ENCODE data around the gene HNMT. TPM values are rescaled to one million over a fixed set of nuclear protein-coding genes. Genes with fewer than 3 reads are reported as not detected.
"Not testable (repeated sequence)": the region's sequence is repeated elsewhere in the genome, so short reads cannot be mapped to it uniquely, and the experiment has no call there.

Gene HNMT
- polyA plus RNA-seq, 1 donor (not counting 4 experiments of a cell fraction or from before 2014, with no cell fraction given): 7.4 TPM

GRCh38 chr2:138042311-138042710 lies 78.0 kb downstream of the HNMT start:
- Histone ChIP-seq H3K4me2 (ENCODE audit: control insufficient read depth, extremely low read depth, insufficient read depth, low read depth, low read length) (no peak overlapping the region), H2AFZ (ENCODE audit: control insufficient read depth, low read length) (no peak overlapping the region), H3K79me2 (ENCODE audit: control insufficient read depth, insufficient read depth, low read length) (no peaks in the 10 kb centered on the region), H3K4me1 (ENCODE audit: control insufficient read depth, extremely low read depth, insufficient read depth, low read length) (no peaks in the 10 kb centered on the region), H3K4me3 (ENCODE audit: control insufficient read depth in 2 of 3, extremely low read depth in 1 of 3, insufficient read depth in 2 of 3, low read depth in 1 of 3, low read length in 3 of 3) (no peak overlapping the region), H3K9me1 (ENCODE audit: control insufficient read depth, extremely low read depth, insufficient read depth, low read length) (no peaks in the 10 kb centered on the region), H3K27ac (ENCODE audit: control insufficient read depth, insufficient read depth, low read length) (no peak overlapping the region), H3K9me3 (ENCODE audit: control insufficient read depth, low read depth, low read length) (no peaks in the 10 kb centered on the region), H3K36me3 (ENCODE audit: control insufficient read depth in 2 of 2, extremely low read depth in 1 of 2, insufficient read depth in 2 of 2, low read length in 2 of 2) (no peaks in the 10 kb centered on the region), H4K20me1 (ENCODE audit: control insufficient read depth, extremely low read depth, insufficient read depth, low read length) (no peaks in the 10 kb centered on the region), H3K27me3 (ENCODE audit: control insufficient read depth, extremely low read depth, insufficient read depth, low read length) (no peaks in the 10 kb centered on the region), H3K9ac (ENCODE audit: control insufficient read depth, extremely low read depth, insufficient read depth, low read length) (no peak overlapping the region)
- no peak for FAIRE-seq
- dilution Hi-C loops (cut with MboI; ENCODE audit: extremely low pct_ligation_motif_present, low sequenced_read_pairs): no loop called here
- TF ChIP-seq, protein P1, sequence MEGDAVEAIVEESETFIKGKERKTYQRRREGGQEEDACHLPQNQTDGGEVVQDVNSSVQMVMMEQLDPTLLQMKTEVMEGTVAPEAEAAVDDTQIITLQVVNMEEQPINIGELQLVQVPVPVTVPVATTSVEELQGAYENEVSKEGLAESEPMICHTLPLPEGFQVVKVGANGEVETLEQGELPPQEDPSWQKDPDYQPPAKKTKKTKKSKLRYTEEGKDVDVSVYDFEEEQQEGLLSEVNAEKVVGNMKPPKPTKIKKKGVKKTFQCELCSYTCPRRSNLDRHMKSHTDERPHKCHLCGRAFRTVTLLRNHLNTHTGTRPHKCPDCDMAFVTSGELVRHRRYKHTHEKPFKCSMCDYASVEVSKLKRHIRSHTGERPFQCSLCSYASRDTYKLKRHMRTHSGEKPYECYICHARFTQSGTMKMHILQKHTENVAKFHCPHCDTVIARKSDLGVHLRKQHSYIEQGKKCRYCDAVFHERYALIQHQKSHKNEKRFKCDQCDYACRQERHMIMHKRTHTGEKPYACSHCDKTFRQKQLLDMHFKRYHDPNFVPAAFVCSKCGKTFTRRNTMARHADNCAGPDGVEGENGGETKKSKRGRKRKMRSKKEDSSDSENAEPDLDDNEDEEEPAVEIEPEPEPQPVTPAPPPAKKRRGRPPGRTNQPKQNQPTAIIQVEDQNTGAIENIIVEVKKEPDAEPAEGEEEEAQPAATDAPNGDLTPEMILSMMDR (optimal IDR thresholded peaks at IDR 0.05 in 1 of 3, IDR thresholded peaks at IDR 0.05 in 1 of 3, conservative IDR thresholded peaks at IDR 0.05 in 1 of 3; ENCODE audit: extremely low read depth in 1 of 3, insufficient read depth in 2 of 3, low read length in 3 of 3): no peak
- TF ChIP-seq EZH2 (IDR thresholded peaks at IDR 0.05; ENCODE audit: low read length): no peak
- DNase-seq (ENCODE audit: low read depth, low spot score): no peak

DNA sequence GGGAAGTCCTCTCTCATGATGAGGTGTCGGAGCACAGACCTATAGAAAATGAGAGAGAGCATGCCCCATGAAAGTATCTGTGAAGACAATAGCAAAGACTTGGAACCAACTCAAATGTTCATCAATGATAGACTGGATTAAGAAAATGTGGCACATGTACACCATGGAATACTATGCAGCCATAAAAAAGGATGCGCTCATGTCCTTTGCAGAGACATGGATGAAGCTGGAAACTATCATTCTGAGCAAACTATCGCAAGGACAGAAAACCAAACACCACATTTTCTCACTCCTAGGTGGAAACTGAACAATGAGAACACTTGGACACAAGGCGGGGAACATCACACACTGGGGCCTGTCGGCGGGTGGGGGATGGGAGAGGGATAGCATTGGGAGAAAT lies 79.3 kb downstream of the HNMT start:
- dilution Hi-C loops (cut with MboI; ENCODE audit: extremely low pct_ligation_motif_present, low sequenced_read_pairs): not testable (repeated sequence)

DNA sequence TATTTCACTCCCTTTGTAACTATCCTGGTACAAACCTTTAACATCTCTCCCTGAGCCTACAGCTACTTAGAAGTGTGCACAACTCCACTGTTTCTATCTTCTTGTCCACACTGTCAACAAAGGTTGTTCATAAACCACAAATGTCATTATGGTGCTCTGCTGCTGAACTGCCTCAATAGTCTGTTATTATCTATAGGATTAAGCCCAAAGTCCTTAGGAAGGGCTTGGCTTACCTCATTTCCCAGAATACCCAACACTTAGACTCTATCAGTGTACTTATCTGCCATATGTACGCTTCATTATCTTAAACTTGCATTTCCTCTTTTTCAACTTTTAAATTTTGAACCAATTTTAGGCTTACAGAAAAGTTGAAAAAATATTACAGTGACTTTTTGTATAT lies 94.2 kb downstream of the HNMT start:
- Histone ChIP-seq H2AFZ (ENCODE audit: control insufficient read depth, low read length) (no peak overlapping the region), H3K9me3 (ENCODE audit: control insufficient read depth, low read depth, low read length) (no peaks in the 10 kb centered on the region), H3K27me3 (ENCODE audit: control insufficient read depth, extremely low read depth, insufficient read depth, low read length) (no peaks in the 10 kb centered on the region), H3K9ac (ENCODE audit: control insufficient read depth, extremely low read depth, insufficient read depth, low read length) (no peak overlapping the region), H3K79me2 (ENCODE audit: control insufficient read depth, insufficient read depth, low read length) (no peaks in the 10 kb centered on the region), H3K9me1 (ENCODE audit: control insufficient read depth, extremely low read depth, insufficient read depth, low read length) (no peaks in the 10 kb centered on the region), H3K36me3 (ENCODE audit: control insufficient read depth in 2 of 2, extremely low read depth in 1 of 2, insufficient read depth in 2 of 2, low read length in 2 of 2) (no peaks in the 10 kb centered on the region), H3K4me1 (ENCODE audit: control insufficient read depth, extremely low read depth, insufficient read depth, low read length) (peaks cover 14% of the 10 kb centered on the region), H3K27ac (ENCODE audit: control insufficient read depth, insufficient read depth, low read length) (no peak overlapping the region), H3K4me2 (ENCODE audit: control insufficient read depth, extremely low read depth, insufficient read depth, low read depth, low read length) (no peak overlapping the region), H4K20me1 (ENCODE audit: control insufficient read depth, extremely low read depth, insufficient read depth, low read length) (no peaks in the 10 kb centered on the region), H3K4me3 (ENCODE audit: control insufficient read depth in 2 of 3, extremely low read depth in 1 of 3, insufficient read depth in 2 of 3, low read depth in 1 of 3, low read length in 3 of 3) (no peak overlapping the region)
- dilution Hi-C loops (cut with MboI; ENCODE audit: extremely low pct_ligation_motif_present, low sequenced_read_pairs): no loop called here
- TF ChIP-seq EZH2 (IDR thresholded peaks at IDR 0.05; ENCODE audit: low read length): no peak
- TF ChIP-seq, protein P1 (optimal IDR thresholded peaks at IDR 0.05 in 1 of 3, IDR thresholded peaks at IDR 0.05 in 1 of 3, conservative IDR thresholded peaks at IDR 0.05 in 1 of 3; ENCODE audit: extremely low read depth in 1 of 3, insufficient read depth in 2 of 3, low read length in 3 of 3): no peak
- DNase-seq (ENCODE audit: low read depth, low spot score) (no peak), FAIRE-seq (peak; percentile 48)

More for the DNA sequence above, 79.3 kb downstream of the HNMT start:
- not testable (repeated sequence) for H3K27me3 ChIP-seq (ENCODE audit: control insufficient read depth, extremely low read depth, insufficient read depth, low read length); H3K4me2 ChIP-seq (ENCODE audit: control insufficient read depth, extremely low read depth, insufficient read depth, low read depth, low read length); H3K27ac ChIP-seq (ENCODE audit: control insufficient read depth, insufficient read depth, low read length); DNase-seq (ENCODE audit: low read depth, low spot score); H3K4me3 ChIP-seq (ENCODE audit: control insufficient read depth in 2 of 3, extremely low read depth in 1 of 3, insufficient read depth in 2 of 3, low read depth in 1 of 3, low read length in 3 of 3); H3K9me3 ChIP-seq (ENCODE audit: control insufficient read depth, low read depth, low read length); H3K9ac ChIP-seq (ENCODE audit: control insufficient read depth, extremely low read depth, insufficient read depth, low read length); H3K79me2 ChIP-seq (ENCODE audit: control insufficient read depth, insufficient read depth, low read length); H3K4me1 ChIP-seq (ENCODE audit: control insufficient read depth, extremely low read depth, insufficient read depth, low read length); H2AFZ ChIP-seq (ENCODE audit: control insufficient read depth, low read length); H3K36me3 ChIP-seq (ENCODE audit: control insufficient read depth in 2 of 2, extremely low read depth in 1 of 2, insufficient read depth in 2 of 2, low read length in 2 of 2); H4K20me1 ChIP-seq (ENCODE audit: control insufficient read depth, extremely low read depth, insufficient read depth, low read length); FAIRE-seq; H3K9me1 ChIP-seq (ENCODE audit: control insufficient read depth, extremely low read depth, insufficient read depth, low read length)
